Nephron (organoid): Measurements from ENCODE around the gene PPP1R14B.
A peak's percentile ranks its signal among the peaks of the same experiment; 100 is the strongest.
"Not testable (repeated sequence)": the region's sequence is repeated elsewhere in the genome, so short reads cannot be mapped to it uniquely, and the experiment has no call there.

Experiments used
- H3K27ac Mint-ChIP-seq, 3 experiments: 2 replicates each; pipeline ENCODE4 v1.8.0; 2020; ENCODE audit warnings: mixed read lengths in 3 of 3, mild to moderate bottlenecking in 2 of 3, moderate library complexity in 1 of 3
- H3K27me3 Mint-ChIP-seq: 2 replicates; pipeline ENCODE4 v1.8.0; 2021; ENCODE audit warnings: low read depth, mild to moderate bottlenecking, moderate library complexity, mixed read lengths
- H3K36me3 Mint-ChIP-seq: 2 replicates; pipeline ENCODE4 v1.8.0; 2020; ENCODE audit warnings: low read depth, mixed read lengths
- H3K4me1 Mint-ChIP-seq: 2 replicates; pipeline ENCODE4 v1.8.0; 2020; ENCODE audit warnings: mixed read lengths
- H3K4me3 Mint-ChIP-seq, 3 experiments: 2 replicates each; pipeline ENCODE4 v1.8.0; 2020; ENCODE audit warnings: mild to moderate bottlenecking in 3 of 3, mixed read lengths in 3 of 3, moderate library complexity in 2 of 3
- H3K9me3 Mint-ChIP-seq: 2 replicates; pipeline ENCODE4 v1.8.0; 2020; ENCODE audit warnings: mixed read lengths
- TF ChIP-seq, protein P1 (sequence below), 3 experiments: fragments of 200-600 bp; sonication (generic); IDR thresholded peaks; one replicate each; pipeline ENCODE4 v1.5.0; 2021; ENCODE audit warnings: antibody characterized with exemption in 3 of 3; ENCODE audit not compliant: unreplicated experiment in 3 of 3

Gene PPP1R14B

DNA sequence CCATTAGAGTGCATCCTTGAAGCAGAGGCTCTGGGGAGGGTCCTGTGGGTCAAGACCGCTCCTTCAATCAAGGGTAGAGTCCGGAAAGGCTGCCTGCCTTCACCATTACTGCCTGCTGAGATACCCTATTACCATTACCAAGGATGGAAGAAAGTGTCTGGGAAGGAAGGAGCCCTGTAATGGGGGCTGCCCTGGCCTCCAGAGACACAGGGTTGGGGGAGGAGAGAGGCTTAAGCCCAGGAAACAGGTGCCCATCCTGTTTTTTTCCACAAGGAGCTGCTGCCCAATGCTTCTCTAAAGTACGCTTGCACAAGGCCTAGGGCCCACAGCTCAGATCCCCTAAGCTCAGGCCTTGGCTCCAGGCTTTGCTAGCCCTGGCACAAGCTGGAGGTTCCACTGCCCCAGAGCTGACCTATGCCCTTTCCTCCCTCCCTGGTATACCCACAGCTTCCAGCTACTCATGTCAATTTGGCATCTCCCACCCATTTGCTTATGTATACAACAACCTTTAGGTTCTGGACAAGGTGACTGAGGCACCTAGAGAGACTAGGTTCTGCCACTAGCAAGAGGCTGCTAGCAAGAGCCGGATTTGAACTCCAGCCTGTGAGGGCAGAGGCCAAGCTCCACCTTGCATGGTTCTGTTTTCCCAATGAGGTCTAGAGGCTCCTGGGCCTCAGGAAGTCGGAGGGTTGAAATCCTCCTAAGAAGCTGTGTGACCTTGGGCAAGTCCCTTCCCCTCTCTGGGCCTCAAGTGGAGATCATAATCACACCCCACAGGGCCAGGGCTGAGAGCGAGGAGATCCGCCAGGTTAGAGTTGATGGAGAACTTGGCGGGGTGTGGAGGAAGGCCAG is 3.0 kb upstream of the PPP1R14B start:
- H3K4me3 Mint-ChIP-seq = peak overlapping the region; percentile 55 to 93 (median 89)
- H3K36me3 Mint-ChIP-seq = peaks cover 3% of the 10 kb centered on the region
- no peaks in the 10 kb centered on the region for H3K27me3 Mint-ChIP-seq
- TF ChIP-seq, protein P1, sequence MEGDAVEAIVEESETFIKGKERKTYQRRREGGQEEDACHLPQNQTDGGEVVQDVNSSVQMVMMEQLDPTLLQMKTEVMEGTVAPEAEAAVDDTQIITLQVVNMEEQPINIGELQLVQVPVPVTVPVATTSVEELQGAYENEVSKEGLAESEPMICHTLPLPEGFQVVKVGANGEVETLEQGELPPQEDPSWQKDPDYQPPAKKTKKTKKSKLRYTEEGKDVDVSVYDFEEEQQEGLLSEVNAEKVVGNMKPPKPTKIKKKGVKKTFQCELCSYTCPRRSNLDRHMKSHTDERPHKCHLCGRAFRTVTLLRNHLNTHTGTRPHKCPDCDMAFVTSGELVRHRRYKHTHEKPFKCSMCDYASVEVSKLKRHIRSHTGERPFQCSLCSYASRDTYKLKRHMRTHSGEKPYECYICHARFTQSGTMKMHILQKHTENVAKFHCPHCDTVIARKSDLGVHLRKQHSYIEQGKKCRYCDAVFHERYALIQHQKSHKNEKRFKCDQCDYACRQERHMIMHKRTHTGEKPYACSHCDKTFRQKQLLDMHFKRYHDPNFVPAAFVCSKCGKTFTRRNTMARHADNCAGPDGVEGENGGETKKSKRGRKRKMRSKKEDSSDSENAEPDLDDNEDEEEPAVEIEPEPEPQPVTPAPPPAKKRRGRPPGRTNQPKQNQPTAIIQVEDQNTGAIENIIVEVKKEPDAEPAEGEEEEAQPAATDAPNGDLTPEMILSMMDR (IDR thresholded peaks at IDR 0.05; ENCODE audit: unreplicated experiment in 3 of 3) = no peak
- peak overlapping the region in 2 of 3 experiments; percentile 41 to 72 for H3K27ac Mint-ChIP-seq
- no peaks in the 10 kb centered on the region for H3K9me3 Mint-ChIP-seq
- H3K4me1 Mint-ChIP-seq = peaks cover 19% of the 10 kb centered on the region

DNA sequence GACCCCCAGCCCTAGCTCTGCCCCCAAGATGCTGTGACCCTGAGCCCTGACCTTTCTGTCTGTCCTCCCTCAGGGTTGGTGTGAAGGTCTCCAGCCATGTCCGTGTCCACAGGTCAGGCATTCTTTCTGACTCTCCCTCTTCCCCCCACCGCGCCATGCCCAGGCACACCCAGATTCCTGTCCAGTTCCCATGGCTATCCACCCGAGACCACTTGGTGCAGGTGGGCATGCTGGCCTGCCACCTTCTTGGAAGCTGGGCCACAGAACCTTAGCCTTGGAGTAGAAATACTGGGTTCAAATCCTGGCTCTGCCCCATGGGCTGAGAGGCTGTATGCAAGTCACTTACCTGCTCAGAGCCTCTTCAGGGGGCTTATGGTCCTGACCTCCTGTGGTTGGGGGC is 2.3 kb upstream of the PPP1R14B start:
- Mint-ChIP-seq H3K9me3 (no peaks in the 10 kb centered on the region), H3K36me3 (peaks cover 3% of the 10 kb centered on the region), H3K4me3 (peak overlapping the region; percentile 55 to 93 (median 89)), H3K27me3 (no peaks in the 10 kb centered on the region), H3K27ac (peak overlapping the region in 1 of 3 experiments; percentile 41), H3K4me1 (peaks cover 19% of the 10 kb centered on the region)
- TF ChIP-seq, protein P1 (IDR thresholded peaks at IDR 0.05; ENCODE audit: unreplicated experiment in 3 of 3) = no peak

DNA sequence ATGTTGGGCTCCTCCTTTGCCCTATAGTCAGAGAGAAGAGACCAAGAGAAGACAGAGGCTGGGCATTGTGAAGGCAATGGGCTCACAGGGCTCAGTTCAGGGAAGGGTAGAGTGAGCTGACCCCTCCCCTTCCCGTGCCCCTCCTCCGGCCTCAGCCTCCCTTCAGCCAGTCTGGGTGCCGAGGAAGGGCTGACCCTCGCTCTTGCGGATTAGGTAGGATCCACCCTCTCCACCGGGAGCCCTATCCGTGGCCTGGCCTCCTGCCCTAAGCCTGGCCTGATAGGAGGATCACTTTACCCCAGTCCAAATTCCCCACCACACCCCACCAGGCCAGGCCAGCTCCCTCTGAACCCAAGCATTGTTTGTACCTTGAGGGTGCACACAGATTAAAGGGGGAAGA is 1.8 kb upstream of the PPP1R14B start:
- TF ChIP-seq, protein P1 (IDR thresholded peaks at IDR 0.05; ENCODE audit: unreplicated experiment in 3 of 3) = no peak
- no peak overlapping the region for H3K27ac Mint-ChIP-seq
- H3K4me3 Mint-ChIP-seq = peak overlapping the region; percentile 88 to 93 (median 89)
- peaks cover under 1% of the 10 kb centered on the region for H3K36me3 Mint-ChIP-seq
- peaks cover 22% of the 10 kb centered on the region for H3K4me1 Mint-ChIP-seq
- no peaks in the 10 kb centered on the region for H3K27me3 Mint-ChIP-seq
- no peaks in the 10 kb centered on the region for H3K9me3 Mint-ChIP-seq

DNA sequence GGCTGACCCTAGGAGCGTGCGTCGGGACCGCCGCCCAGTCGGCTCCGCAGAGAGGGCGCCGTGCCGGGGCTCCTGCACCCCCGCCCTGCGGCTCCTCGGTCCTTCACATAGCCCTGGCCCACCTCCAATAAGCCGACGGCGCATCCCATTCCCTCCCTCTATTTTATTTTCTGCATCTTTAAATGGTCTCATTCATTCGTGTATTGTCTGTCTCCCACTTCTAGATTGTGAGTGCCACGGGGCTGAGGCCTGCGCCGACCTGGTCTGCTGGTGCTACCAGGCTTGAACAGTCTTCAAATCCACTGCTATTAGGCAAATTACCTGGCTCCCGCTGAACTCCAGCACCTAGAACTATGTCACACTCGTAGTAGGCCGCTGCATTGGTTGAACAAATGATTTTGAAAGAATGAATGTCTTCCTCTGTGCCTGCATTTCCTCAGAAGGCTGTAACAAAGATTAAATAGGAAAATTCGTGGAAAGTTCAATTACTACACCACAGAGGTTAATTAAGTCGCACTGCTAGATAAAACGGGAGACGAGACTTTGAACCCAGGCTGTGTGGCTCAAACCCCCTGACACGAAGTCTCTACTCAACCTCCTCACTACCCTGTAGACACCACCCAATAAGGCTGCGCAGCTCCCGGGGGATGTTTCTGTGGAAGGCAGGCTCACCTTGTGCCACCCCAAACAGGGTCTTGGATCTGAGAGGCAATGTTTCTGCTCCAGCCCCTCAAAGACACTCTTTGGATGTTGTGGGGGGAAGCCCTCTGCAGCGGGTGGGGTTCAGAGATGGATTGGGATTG is 1.2 kb upstream of the PPP1R14B start:
- TF ChIP-seq, protein P1 (IDR thresholded peaks at IDR 0.05; ENCODE audit: unreplicated experiment in 3 of 3) = no peak
- H3K4me1 Mint-ChIP-seq = peaks cover 27% of the 10 kb centered on the region
- H3K27me3 Mint-ChIP-seq = no peaks in the 10 kb centered on the region
- peaks cover 6% of the 10 kb centered on the region for H3K36me3 Mint-ChIP-seq
- peak overlapping the region; percentile 88 to 93 (median 89) for H3K4me3 Mint-ChIP-seq
- no peaks in the 10 kb centered on the region for H3K9me3 Mint-ChIP-seq
- peak overlapping the region; percentile 88 to 94 (median 92) for H3K27ac Mint-ChIP-seq

DNA sequence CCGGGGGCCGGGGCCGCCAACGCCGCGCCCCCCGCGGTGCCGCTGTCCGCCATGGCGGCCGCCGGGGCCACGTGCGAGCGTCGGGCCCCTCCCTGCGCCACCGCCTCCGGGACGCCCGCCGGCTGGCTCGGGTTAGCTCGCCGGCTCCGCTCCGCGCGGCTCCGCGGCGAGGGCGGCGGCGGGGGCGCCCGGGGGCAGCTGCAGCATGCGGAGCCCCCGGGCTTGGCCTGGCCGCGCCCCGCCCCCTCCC is 197 bp downstream of the PPP1R14B start:
- peaks cover 27% of the 10 kb centered on the region for H3K4me1 Mint-ChIP-seq
- H3K27ac Mint-ChIP-seq = peak overlapping the region in 2 of 3 experiments; percentile 90 to 94
- H3K27me3 Mint-ChIP-seq, H3K9me3 Mint-ChIP-seq, H3K36me3 Mint-ChIP-seq: not testable (repeated sequence)
- H3K4me3 Mint-ChIP-seq = peak overlapping the region; percentile 88 to 93 (median 90)

DNA sequence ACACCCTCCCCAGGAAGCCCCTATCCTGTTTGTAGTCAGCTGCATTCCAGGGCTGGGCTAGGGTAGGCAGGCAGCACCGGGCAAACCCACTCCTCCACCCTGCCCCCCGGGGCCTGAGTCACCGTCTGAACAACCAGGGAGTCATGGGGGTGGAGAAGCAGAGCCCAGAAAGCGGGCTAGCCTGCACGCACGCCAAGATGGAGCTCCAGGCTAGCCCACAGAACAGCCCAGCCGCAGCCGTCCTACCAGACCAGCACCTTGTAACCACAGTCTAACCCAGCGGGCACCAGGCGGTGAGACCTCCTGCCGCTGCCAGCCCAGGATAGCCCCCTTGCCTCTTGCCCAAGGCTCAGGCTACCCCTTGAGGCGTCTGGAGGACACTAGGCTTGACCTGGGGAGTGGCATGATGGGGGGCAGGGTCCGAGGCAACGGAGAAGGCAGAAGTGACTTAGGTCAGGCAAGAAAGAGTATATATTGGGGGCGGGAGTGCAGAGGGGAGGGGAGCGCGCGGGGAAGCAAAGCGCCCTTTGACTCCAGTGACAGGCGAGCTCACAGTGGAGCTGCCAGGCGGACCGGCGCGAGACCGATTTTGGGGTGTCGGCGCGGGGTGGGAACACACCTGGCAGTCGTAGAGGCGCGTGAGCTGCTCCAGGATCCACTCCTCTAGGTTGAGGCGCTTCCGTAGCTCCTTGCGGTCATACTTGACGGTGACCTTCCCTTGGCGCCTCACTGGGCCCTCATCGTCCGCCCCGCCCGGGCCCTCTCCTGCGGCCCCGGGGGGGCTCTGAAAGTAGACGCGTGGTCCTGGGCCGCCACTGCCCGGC is 734 bp downstream of the PPP1R14B start:
- H3K4me1 Mint-ChIP-seq = peaks cover 27% of the 10 kb centered on the region
- H3K36me3 Mint-ChIP-seq = peaks cover 6% of the 10 kb centered on the region
- TF ChIP-seq, protein P1 (IDR thresholded peaks at IDR 0.05; ENCODE audit: unreplicated experiment in 3 of 3) = no peak
- no peaks in the 10 kb centered on the region for H3K9me3 Mint-ChIP-seq
- H3K27me3 Mint-ChIP-seq = no peaks in the 10 kb centered on the region
- peak overlapping the region; percentile 90 to 96 (median 91) for H3K4me3 Mint-ChIP-seq
- H3K27ac Mint-ChIP-seq = peak overlapping the region; percentile 76 to 88 (median 86)
